ENCODE results near the gene MAP2.

- no peak for TF ChIP-seq TEAD4 (IDR thresholded peaks at IDR 0.05; ENCODE audit: low read depth, low read length)
- TF ChIP-seq JUN (IDR thresholded peaks at IDR 0.05; ENCODE audit: low read depth, low read length): no peak
- no peak for TF ChIP-seq RNF2 (IDR thresholded peaks at IDR 0.05; ENCODE audit: borderline replicate concordance, low read depth, low read length, missing control alignments, poor library complexity, severe bottlenecking)
- no peak for TF ChIP-seq RAD21 (IDR thresholded peaks at IDR 0.05 in 1 of 2, conservative IDR thresholded peaks at IDR 0.05 in 1 of 2; ENCODE audit: low read depth in 2 of 2, low read length in 2 of 2)
- no peak for TF ChIP-seq BRCA1 (IDR thresholded peaks at IDR 0.05; ENCODE audit: low read depth, low read length)
- no peak for TF ChIP-seq SIN3A (conservative IDR thresholded peaks at IDR 0.05 in 1 of 2, IDR thresholded peaks at IDR 0.05 in 1 of 2; ENCODE audit: low read depth in 1 of 2, low read length in 2 of 2)
- no peak for TF ChIP-seq CTCF (IDR thresholded peaks at IDR 0.05; ENCODE audit: control extremely low read depth in 1 of 3, insufficient read depth in 1 of 3, low read depth in 1 of 3, low read length in 3 of 3)
Measured at GRCh38 chr2:209663656-209664055, 239.8 kb downstream of the MAP2 start.

Measured in H1 (cell line).